Stimulated activated CD8-positive, alpha-beta memory T cell treated with anti-CD3 and anti-CD28 coated beads, Interleukin-15, amount 100 ng/mL, for 4 hours (primary cell): ENCODE results near the gene OPRL1.

ENCODE experiments used
- DNase-seq, 2 donors: peaks; one replicate each; pipeline ENCODE4 v3.0.0-alpha.2; 2020; ENCODE audit warnings: low read depth in 2 of 2

OPRL1 gene

DNA sequence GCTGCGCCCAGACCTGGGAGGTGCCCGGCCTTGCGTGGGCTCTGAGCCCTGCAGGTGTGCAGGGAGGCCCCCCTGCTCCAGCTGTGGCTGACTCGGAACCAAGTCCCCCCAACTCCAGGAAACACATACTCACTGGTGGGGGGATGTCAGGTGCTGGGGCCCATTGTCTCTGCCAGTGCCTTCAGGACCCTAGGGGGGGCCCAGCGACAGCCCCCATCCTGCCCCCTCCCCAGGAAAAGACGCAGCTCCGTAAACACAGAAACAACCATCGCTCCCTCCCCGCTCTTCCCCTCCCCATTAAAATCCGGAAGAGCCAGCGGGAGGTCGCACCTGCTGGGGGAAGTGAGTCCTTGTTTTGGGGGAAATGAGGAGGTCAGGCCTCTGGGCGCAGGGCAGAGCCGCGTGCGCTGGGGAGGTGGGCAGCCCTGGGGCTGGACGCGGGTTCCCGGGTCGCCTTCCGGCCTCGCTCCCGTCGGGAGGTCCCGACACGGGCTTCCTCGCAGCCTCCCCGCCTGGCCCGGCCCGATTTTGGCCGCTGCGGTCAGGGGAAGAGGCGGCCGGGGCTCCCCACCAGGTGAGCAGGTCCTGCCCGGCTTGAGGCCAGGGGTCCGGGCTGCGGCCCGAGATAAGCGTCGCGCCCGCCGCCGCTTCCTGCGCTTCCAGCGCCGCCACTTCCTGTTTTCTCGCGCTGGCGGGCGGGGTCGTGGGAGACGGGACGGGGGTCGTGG is 37.7 kb upstream of the OPRL1 start:
- no peak for DNase-seq

DNA sequence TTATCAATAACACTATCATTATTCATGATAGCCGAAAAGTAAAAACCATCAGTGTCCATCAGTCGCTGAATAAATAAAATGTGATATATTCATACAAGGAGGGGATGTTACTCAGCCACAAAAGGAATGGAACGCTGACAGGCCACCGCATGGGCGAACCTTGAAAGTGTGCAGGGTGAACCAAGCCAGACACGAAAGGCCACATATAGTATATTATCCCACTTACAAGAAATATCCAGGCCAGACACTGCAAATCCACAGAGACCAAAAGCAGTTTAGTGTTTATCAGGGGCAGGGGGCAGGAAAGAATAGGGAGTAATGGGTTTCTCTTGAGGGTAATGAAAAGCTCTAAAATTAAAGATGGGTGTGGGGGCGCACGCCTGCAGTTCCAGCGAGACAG is 36.1 kb upstream of the OPRL1 start:
- no peak for DNase-seq

DNA sequence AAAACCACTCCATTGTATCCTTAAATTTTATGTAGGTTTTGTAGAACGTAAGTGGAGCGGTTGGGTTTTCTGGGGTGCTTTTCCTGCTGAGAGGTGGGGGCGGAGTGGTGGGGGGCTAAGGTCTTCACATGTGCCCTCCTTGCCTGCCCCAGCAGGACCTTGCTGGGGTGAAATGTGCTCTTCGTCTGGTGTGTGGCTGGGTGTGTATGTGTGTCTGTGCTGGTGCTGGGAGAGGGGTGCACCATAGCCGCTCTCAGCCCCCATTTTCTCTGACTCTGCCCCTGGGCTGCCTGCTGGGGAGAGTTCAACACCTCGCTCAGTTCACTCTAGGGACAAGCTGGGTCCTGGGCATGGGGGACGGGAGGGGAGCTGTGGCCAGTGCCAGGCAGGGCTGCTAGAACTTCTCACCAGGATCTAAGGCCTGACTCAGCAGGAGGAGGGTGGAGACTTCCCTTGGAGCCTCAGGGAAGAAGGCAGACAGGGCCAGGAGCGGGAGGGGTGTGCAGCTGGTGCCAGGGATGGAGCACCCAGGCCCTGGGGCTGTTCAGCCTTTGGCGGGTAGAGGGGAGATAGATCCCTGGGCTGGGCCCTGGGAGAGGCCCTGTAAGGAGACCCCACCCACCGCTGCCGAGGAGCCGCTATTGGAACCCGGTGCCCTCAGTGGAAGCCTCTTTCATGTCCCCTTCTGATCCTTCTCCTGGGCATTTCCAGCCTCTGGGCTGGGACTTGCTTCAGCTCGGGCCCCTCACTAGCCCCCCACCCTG is 35.2 kb upstream of the OPRL1 start:
- DNase-seq: no peak

DNA sequence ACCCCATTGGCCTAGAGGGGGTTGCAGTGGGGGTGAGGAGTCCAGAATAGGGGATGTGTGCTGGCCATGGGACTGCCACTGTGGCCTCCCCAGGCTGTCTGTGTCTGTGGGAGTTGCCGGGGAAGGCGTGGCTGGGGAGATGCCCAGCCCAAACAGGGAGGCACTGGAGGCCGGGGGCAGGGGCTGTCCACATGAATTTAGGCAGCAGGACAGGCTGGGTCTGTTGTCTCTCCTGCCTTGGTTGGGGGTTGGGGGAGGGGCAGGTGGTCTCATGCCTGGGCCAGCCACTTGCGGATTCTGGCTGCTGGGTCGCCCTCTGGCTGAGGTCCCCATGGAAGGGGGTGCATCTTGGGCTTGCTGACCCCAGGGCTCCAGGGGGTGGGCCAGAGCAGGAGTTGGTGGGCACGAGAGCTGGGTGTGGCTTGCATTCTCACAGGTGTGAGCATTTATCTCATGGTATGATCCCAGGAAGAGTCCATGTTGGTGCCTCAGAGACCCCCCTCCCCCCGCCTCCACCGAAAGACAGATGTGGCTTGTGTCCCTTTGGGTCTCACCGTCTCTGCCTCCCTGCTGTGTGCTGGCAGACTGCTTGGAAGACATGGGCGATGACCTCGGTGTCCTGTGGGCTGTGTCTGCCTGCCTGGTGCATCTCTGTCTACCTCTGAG is 34.4 kb upstream of the OPRL1 start:
- no peak for DNase-seq

DNA sequence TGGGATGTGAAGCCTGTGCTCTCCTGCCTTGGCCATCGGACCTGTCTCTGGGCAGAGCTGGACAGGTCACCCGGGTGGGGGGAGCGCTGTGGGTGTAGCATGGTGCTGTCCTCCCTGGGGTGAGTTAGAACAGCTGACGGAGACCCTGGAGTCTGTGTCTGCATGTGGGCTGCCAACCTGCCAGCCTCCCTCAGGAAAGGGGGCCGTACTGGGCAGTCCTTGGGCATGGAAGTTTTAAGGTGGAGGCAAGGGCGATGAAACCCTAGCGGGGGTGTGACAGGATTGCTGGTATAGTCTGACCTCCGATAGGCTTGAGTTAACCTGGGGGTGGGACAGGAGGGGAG is 32.9 kb upstream of the OPRL1 start:
- no peak for DNase-seq

DNA sequence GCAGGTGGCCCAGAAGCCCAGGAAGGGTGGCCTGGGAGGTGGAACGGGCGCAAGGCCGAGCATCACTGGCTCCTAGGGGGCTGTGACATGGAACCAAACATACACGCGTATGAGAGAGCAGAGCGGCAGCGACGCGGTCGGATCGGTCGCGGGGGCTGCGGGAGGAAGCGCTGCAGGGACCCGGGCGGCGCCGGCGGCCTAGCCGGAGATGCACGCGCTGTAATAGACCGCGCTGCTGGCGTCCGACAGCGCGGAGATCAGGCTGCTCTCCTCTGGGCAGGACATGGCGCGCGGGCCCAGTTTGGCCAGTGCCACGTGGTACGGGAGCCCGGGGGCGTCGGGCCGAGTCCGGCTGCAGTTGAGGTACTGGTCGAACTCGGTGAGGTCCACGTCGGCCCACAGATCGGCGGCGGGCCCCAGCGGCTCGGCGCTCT is 31.9 kb upstream of the OPRL1 start:
- no peak for DNase-seq

DNA sequence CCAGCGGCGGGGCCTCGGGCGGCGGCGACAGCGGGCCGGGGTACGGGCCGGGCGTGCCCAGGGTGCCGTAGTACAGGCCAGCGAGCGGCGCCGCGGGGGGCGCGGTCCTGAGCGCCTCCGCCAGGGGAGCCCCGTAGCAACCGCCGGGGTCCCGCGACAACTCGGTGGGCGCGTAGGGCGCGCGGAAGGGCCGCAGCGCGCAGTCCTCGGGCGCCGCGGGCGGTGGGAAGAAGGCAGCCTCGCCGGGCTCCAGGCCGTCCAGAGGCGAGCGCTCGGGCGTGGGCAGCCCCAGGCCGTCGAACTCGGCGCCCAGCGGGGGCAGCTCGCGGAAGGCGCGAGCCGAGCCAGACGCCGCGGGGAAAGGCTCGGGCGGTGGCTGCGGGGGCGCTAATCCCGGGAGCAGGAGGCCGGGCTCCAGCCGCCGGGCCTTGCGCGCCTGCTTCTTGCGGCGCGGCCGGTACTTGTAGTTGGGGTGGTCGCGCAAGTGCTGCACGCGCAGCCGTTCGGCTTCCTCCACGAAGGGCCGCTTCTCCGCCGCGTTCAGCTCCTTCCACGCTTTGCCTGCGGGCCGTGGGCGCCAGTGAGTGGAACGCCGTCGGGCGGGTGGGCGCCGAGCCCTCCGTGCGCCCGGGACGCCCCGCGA is 31.4 kb upstream of the OPRL1 start:
- no peak for DNase-seq

DNA sequence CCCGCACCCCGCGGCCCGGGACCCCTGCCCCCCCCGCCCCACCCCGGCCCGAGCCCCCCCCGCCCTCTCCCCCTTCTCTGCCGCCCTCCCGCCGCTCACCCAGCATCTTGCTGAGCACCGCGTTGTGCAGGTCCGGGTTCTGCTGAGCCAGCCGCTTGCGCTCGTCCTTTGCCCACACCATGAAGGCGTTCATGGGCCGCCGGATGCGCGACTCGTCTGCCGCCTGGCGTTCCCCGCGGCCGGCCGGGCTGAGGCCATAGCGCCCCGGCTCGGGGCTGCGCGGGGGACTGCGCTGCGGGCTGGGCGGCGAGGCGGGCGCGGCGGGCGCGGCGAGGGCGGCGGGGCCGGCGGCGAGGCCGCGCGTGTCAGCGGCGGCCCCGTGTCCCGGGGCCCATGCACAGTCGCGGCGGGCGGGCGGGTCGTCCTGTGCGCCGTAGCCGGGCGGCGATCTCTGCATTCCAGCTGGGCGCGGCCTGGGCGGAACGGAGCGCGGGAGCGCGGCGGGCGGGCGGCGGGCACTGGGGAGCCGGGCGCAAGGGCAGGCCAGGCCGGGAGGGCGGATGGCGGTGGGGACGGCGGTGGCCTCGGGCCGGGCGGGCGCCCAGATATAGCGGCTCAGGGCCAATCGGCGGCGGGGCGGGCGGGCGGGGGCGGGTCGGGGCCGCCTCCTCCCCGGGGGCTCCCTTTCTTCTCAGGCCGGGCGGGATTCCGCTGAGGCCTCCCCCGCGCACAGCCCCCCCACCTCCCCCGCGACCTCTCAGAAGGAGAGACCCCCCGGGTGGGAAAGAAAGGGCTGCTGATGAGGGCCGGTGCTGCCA is 30.6 kb upstream of the OPRL1 start, which contains the start of gene SOX18:
SOX18 (minus strand) TSS at position 580 of the 818 bp plus-strand sequence; CDS start at position 457, 123 bp downstream.
- DNase-seq: no peak

DNA sequence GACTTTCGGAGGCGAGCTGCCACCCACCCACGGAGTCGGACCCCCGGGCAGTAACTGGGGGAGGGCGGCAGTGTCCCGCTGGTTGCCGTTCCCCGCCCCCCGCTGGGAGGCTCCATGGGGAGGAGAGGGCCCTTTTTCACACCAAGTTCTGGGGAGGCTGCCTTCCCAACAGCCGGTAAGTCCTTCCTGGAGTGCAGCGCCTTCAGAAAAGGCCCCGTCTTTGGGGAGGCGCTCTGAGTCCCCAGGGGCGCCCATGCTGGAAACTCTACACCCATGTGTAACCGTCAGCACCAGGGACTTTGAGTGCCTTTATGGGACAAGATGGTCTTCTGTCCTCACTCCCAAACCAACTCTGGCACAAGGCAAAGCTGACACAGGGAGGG is 30.0 kb upstream of the OPRL1 start:
- no peak for DNase-seq

DNA sequence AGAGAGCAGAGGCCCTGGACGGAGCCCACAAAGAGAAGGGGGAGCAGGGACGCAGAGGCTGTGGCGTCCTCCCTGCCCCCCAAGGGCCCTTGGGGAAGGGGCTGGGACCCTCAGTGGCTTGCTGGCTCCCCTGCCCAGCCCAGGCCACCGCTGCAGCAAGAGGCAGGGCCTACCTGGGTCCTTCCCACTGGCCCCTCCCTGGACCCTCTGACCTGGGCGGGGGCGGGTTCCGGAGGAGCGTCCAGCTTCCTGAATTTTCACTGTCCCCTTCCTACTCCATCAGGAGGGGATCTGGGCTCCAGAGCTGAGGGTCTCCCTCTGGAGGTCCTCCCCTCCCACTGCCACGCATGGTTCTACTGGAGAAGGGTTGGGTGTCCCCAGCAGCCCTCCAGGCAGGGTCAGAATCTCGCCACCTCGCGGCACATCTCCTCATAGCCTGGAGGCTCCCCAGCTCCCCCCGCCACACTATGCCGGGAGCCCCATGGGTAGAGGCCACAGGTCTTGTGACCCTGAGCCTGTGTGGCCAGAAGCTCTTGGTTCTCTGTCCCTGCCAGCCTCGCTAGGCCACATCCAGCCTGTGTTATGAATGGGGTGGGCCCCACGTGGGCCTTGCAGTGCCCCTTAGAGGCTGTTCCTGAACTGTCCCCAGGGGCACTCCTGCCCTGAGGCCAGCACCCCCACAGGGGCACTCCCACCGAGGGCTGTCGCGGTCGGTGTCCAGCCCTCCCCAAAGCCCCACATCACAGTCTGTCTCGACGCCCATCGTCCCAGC is 29.4 kb upstream of the OPRL1 start:
- no peak for DNase-seq

DNA sequence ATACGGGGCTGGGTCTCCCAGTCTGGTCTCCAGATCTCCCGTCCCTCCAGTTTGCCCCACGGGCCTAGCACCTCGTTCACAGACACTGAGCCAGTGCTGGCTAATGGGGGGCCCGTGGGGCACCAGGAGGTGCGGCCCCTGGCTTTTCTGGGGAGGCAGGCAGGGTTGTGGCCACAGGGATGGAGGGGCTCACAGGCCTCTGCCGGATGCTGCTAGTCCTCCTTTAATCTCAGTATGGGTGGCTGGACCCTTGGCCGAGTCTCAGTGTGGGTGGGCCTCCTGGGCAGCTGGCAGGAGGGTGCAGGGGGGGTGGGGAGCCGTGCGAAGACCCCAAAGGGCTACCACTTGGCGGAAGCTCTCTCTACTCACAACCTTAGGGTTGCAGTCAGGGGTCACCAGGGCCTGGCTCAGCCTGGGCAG is 28.8 kb upstream of the OPRL1 start:
- DNase-seq: no peak

DNA sequence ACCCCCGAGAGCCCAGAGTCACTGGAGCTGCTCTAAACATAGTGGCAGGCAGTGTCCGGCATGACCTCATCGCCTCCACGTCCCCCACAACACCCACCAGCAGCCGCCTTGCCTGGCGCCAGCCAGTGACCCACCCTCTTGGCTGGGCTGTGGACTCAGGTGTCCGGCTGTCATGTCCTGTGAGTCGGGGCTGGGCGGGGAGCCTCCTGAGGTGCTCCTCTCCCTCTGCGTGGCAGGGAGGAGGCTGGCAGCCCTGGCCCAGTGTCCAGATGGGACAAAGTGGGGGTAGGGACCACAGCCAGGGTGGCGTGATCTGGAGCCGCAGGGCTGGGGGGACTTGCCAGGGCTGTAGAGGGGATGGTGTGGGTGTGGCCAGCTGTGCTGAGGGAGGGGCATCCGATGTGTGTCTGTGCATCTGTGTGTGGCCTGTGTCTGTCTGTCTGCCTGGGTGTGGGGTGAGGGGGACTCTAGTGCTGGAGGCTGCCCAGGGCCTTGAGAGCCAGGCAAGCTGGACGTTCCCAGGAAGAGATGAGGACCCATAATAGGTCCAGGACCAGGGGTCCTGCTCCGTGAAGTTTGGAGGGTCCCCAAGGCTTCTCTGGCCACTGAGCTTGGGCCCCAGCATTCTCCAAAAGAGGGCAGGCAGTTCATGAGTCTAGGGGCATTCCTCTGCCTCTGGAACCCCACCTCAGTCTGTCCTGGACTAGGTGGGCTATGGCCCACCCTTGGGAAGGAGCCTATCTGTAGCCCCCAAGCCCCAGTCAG is 28.1 kb upstream of the OPRL1 start:
- no peak for DNase-seq

DNA sequence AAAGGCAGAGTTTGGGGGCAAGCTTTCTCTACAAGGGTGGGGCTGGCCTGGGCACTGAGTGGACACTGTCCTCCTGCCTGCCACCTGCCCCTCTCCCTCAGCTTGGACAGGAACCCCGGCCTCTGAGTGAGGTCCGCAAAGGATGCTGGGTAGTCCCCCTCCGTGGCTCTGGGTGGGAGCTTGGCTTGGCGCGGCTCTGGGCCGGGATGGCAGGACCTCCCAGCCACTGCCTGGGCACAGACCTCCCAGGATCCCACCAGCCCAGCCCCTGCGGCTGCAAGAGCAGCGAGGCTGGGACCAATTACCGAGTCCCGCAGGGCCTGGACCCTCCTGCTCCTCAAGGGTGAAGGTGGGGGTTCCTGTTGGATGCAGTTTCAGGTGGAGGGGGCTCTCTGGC is 27.6 kb upstream of the OPRL1 start:
- no peak for DNase-seq

DNA sequence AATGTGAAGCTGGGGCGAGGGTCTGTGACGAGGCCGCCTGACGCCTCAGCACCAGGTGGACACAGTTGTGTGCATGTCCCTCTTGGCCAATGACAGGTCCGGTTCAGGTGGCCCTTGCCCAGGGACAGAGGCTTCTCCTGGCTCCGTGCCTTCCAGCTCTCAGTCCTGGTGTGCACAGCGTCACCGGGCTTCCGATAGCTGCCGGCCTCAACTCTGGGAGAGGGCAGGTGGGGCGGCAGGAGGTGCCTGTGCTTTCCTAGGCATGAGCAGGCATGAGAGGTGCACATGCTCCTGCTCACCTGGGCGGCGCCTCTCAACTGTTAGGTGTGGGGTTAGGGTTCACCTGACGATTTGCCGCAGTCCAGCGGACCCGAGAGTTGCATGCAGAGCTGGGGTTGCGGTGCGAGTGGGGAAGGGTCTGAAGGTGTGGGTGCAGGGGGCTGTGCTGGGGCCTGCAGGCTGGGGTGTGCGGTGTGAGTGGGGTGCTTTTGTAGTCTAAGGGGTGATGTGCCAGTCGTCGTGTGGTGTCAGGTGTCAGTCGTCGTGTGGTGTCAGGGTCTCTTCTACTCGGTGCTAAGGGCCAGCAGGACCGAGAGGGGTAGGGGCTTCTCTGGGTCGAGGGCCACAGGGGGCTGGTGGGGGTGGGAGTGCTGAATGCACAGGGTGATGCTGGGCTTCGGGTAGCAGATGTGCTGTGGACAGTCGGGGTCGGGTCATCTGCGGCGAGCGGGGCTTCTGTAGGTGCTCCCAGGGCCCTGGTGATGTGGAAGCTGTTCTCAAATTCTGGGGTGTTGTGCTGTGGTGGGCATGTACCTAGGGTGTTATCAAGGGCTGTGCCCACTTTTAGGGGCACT is 26.7 kb upstream of the OPRL1 start:
- no peak for DNase-seq

DNA sequence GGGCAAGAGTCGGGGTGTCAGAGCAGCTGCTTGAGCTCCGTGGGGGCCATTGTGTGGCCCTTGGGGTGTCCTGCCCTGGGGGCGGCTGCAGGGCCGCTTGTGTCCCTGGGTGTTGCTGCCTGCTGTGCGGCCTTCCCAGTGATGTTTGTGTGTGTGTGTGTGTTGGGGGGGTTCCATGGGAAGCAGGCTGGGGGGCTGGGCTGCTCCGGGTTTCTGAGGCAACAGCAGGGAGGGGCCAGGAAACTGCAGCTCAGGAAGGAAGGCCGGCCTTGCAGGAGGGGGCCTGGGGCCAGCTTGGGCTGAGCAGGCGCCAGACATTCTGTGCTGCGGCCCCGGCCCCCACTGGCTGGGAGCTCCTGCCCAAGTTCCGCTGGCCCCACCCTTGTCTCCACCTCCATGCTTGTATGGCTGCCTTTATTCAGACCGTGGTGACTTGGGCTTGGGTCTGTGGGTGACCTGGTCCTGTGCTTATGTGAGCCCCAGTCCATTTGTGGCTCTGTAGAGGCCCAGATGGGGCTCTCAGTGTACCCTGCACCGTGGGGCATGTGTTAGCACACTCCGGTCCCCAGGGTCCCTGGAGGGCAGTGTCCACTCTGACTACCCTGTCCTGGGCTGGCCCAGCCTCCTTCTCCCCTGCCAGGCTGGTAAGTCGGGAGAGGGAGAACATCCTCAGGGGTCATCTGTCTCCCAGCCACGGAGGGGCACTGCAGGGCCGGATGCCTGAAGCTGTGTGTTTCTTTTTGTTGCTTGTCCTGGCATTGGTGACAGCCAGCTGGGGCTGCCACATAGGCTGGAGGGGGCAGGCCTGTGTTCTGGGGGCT is 25.8 kb upstream of the OPRL1 start:
- DNase-seq: no peak

DNA sequence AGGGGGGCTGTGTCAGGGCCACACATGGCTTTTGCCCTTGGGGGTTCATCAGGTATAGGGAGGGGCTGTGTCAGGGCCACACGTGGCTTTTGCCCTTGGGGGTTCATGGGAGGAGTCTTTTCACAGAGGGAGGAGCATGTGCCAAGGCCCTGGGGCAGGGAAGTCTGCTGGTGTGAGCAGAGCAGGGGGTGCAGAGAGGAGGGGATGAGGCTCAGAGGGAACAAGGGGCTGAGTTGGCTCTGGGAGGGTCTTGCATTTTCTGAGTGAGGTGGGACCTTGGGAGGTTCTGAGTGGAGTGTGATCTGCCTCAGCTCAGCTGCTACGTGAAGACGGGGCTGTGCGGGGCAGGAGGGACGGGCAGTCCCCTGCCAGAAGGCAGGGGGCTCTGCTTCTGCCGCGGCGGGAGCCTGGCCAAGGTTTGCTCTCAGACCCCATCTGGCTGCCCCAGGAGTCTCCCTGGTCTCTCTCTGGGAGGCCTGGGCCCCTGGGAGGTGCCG is 24.4 kb upstream of the OPRL1 start:
- DNase-seq: no peak

DNA sequence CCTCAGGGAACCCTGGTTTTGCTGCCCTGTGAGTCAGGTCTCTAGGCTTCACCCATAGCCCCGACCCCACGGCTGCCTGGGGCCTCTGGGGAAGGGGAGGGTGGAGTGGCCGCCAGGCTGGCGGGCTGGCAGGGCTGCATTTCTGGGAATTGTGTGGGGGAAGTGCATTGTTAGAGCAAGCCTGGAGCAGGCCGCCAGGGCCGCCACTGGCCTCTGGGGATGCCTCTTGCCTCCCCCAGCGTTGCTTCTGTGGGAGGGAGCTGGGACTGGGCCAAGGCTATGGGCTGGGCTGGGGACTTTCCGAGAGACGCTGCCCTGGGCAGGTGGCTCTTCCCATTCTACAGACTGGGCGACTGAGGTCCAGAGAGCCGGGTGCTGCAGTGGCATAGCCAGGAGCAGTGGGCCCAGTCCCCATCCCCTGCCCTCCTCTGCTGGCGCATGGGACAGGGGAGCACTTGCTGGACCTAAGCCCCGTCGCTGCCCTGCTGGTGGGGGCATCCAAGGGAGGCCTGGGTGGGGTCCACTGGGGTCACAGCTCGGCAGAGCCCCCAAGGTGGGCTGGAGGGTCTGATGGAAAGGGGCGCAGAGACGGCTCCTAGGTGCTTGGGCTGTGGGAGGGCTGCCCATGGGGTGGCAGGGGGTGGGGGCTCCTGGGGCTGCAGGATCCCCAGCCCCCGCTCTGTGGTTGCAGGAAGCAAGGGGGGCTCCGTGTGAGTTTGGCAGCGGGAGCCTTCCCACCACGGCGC is 23.8 kb upstream of the OPRL1 start:
- no peak for DNase-seq

DNA sequence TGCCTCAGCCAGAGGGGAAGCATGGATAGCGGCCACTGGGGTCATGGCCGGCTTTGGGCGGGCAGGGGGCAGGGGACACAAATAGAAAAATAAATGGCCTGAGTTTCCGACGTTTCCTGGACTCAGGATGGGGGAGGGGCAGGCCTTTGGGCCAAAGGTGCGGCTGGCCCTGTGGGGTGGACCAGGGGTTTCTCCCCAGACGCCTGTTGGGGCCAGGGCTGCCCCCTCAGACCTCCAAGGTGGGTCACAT is 23.3 kb upstream of the OPRL1 start:
- no peak for DNase-seq
